OCI-LY3 (cell line): Measurements from ENCODE around the gene NRG3.

Experiments used
- EZH2phosphoT487 ChIP-seq: fragments of 200-600 bp; shearing (Covaris generic); IDR thresholded peaks from 2 replicates; pipeline ENCODE4 v1.6.1; 2018; ENCODE audit warnings: antibody characterized with exemption, mixed run types, low read depth
- TF ChIP-seq, protein P1 (sequence below): fragments of 200-600, 300-600 bp; sonication (generic); IDR thresholded peaks from 2 replicates; pipeline ENCODE4 v1.5.1; 2014; ENCODE audit warnings: antibody characterized with exemption, low read length, low read depth

DNA sequence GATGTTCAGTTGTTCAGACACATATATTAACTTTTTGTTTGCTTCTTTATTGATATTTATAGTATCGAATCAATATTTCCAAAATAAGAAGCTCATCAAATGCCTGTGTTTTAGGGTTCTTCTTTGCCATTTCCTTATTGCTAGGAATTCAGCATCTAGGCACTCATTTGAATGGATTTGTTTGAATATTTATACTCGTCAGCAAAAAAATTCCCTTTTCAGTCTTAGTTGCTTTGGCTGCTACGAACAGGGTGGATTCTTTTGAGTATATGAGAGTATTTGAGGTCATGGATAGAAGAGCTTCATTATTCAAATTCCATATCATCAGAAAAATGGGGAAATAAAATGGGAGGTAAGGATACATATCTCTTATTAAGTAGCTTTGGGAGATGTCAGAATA is 706.9 kb downstream of the NRG3 start:
- TF ChIP-seq EZH2phosphoT487: no peak
- TF ChIP-seq, protein P1, sequence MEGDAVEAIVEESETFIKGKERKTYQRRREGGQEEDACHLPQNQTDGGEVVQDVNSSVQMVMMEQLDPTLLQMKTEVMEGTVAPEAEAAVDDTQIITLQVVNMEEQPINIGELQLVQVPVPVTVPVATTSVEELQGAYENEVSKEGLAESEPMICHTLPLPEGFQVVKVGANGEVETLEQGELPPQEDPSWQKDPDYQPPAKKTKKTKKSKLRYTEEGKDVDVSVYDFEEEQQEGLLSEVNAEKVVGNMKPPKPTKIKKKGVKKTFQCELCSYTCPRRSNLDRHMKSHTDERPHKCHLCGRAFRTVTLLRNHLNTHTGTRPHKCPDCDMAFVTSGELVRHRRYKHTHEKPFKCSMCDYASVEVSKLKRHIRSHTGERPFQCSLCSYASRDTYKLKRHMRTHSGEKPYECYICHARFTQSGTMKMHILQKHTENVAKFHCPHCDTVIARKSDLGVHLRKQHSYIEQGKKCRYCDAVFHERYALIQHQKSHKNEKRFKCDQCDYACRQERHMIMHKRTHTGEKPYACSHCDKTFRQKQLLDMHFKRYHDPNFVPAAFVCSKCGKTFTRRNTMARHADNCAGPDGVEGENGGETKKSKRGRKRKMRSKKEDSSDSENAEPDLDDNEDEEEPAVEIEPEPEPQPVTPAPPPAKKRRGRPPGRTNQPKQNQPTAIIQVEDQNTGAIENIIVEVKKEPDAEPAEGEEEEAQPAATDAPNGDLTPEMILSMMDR: no peak
